PFSK-1 (cell line): ENCODE results near the gene NOTUM.

Source experiments
- POLR2AphosphoS5 ChIP-seq: IDR thresholded peaks from 2 replicates; pipeline ENCODE4 v1.6.1; 2012; ENCODE audit warnings: low read depth, mild to moderate bottlenecking, control low read depth, low read length, moderate library complexity
- REST ChIP-seq, 2 experiments: IDR thresholded peaks; 2 replicates each; pipeline versions ENCODE4 v1.6.1 to v1.8.0; 2011 to 2012; ENCODE audit warnings: low read depth in 2 of 2, low read length in 2 of 2, control low read depth in 1 of 2, inconsistent platforms in 1 of 2, mild to moderate bottlenecking in 1 of 2, moderate library complexity in 1 of 2; ENCODE audit not compliant: insufficient read depth in 1 of 2
- SIN3A ChIP-seq: IDR thresholded peaks from 2 replicates; pipeline ENCODE4 v1.6.1; 2012; ENCODE audit warnings: mild to moderate bottlenecking, low read length, moderate library complexity, borderline replicate concordance; ENCODE audit not compliant: insufficient read depth
- TAF1 ChIP-seq: IDR thresholded peaks from 2 replicates; pipeline ENCODE4 v1.6.1; 2012; ENCODE audit warnings: low read length, control low read depth, borderline replicate concordance; ENCODE audit not compliant: insufficient read depth

- TF ChIP-seq TAF1 (no peak), REST (IDR thresholded peaks at IDR 0.05; ENCODE audit: insufficient read depth in 1 of 2, low read depth in 2 of 2, low read length in 2 of 2) (no peak), POLR2AphosphoS5 (no peak), SIN3A (no peak)
Measured at GRCh38 chr17:81935709-81936084, 25.3 kb downstream of the NOTUM start.
